Smooth muscle cell (in vitro differentiated cells): ENCODE measurements around the gene FRAS1. TPM values are rescaled to one million over a fixed set of nuclear protein-coding genes. Genes with fewer than 3 reads are reported as not detected.

Source experiments
- DNase-seq: peaks from one replicate; lab custom pipeline; 2025; ENCODE audit not compliant: unreplicated experiment; lab: John Stamatoyannopoulos, UW
- H2AFZ ChIP-seq: fragments of 200-600 bp; sonication (generic); 2 replicates; pipeline ENCODE4 v1.6.0; 2016; ENCODE audit warnings: antibody characterized with exemption, low read depth, mild to moderate bottlenecking
- H3F3A ChIP-seq: fragments of 200-600 bp; sonication (generic); 2 replicates; pipeline ENCODE4 v1.6.0; 2017; ENCODE audit warnings: antibody characterized with exemption, low read depth
- H3K27ac ChIP-seq: fragments of 200-600 bp; sonication (generic); 2 replicates; pipeline ENCODE4 v1.5.1; 2016; ENCODE audit warnings: low read depth, mild to moderate bottlenecking
- H3K27me3 ChIP-seq: fragments of 200-600 bp; sonication (generic); 2 replicates; pipeline ENCODE4 v1.6.1; 2016; ENCODE audit warnings: low read depth, mild to moderate bottlenecking
- H3K36me3 ChIP-seq: fragments of 200-600 bp; sonication (generic); 2 replicates; pipeline ENCODE4 v1.5.1; 2016; ENCODE audit warnings: low read depth
- H3K4me1 ChIP-seq: fragments of 200-600 bp; sonication (generic); 2 replicates; pipeline ENCODE4 v1.5.1; 2016; ENCODE audit warnings: low read depth
- H3K4me2 ChIP-seq: fragments of 200-600 bp; sonication (generic); 2 replicates; pipeline ENCODE4 v1.6.0; 2016; ENCODE audit warnings: mild to moderate bottlenecking
- H3K4me3 ChIP-seq: fragments of 200-600 bp; sonication (generic); 2 replicates; pipeline ENCODE4 v1.5.1; 2016; ENCODE audit warnings: mild to moderate bottlenecking
- H3K79me2 ChIP-seq: fragments of 200-600 bp; sonication (generic); 2 replicates; pipeline ENCODE4 v1.6.0; 2016; ENCODE audit warnings: low read depth, mild to moderate bottlenecking
- H3K9ac ChIP-seq: fragments of 200-600 bp; sonication (generic); 2 replicates; pipeline ENCODE4 v1.6.0; 2016; ENCODE audit warnings: low read depth
- H3K9me3 ChIP-seq: fragments of 200-600 bp; sonication (generic); replicated peaks from 2 replicates; pipeline ENCODE4 v1.5.1; 2016; ENCODE audit warnings: low read depth
- H4K20me1 ChIP-seq: fragments of 200-600 bp; sonication (generic); 2 replicates; pipeline ENCODE4 v1.6.0; 2016; ENCODE audit warnings: low read depth
- CTCF ChIP-seq: fragments of 200-600 bp; sonication (generic); IDR thresholded peaks from 2 replicates; pipeline ENCODE4 v1.5.1; 2017; ENCODE audit warnings: borderline replicate concordance, mild to moderate bottlenecking, antibody characterized with exemption; ENCODE audit not compliant: insufficient read depth, poor library complexity, severe bottlenecking
- WGBS: methylation state at CpG from one replicate; pipeline ENCODE4 v1.1.7; 2016; ENCODE audit warnings: low lambda C conversion rate; 5-methylcytosine and 5-hydroxymethylcytosine counted together
- polyA plus RNA-seq: library from polyadenylated mRNA; unstranded; fragments of >200 nt; fragmentation: Nextera tagmentation; extraction: Ambion mirVana; gene quantifications from 2 replicates; pipeline ENCODE4 v1.2.1, GENCODE V29; 2016
- total RNA-seq: library from RNA; depleted of rRNA; stranded (reverse); fragments of >200 nt; gene quantifications from 2 replicates; pipeline ENCODE4 v1.2.3, GENCODE V29; 2014

Gene FRAS1
- total and polyA plus RNA-seq, 2 experiments from 2014 or later = 0.55 to 8.1 TPM

DNA sequence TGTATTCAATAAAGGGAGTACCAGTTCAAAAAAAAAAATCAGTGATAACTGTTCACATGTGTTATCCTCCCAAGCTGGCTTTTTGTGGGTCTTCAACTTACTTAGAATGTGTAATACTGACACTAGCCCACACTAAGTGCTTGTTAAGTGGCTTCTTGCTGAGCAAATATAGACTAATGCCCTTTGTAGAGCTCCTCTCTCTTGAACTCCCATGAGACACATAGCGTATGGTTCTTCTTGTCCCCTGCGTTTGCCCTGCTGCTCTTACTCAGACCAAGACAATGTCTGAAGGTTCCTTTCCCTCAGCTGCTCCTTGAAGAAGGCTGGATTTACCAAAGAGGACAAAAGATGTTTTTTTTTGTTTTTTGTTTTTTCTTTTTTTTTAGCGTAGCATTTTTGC, 110.9 kb downstream of the FRAS1 start:
- Histone ChIP-seq H4K20me1 (no peaks in the 10 kb centered on the region), H3K79me2 (no peaks in the 10 kb centered on the region), H3K4me1 (peaks cover 7% of the 10 kb centered on the region), H3K27me3 (no peaks in the 10 kb centered on the region), H3K4me3 (no peak overlapping the region), H3K36me3 (no peaks in the 10 kb centered on the region), H3F3A (no peaks in the 10 kb centered on the region), H2AFZ (no peak overlapping the region), H3K9ac (no peak overlapping the region), H3K9me3 (no peaks in the 10 kb centered on the region), H3K27ac (no peak overlapping the region), H3K4me2 (no peak overlapping the region)
- DNase-seq = no peak
- WGBS = 87% methylated on average over 3 of the region's 3 CpGs
- no peak for TF ChIP-seq CTCF

GRCh38 chr4:78169728-78170127, 112.6 kb downstream of the FRAS1 start:
- Histone ChIP-seq H3K27ac (no peak overlapping the region), H4K20me1 (no peaks in the 10 kb centered on the region), H3K4me2 (no peak overlapping the region), H3K9me3 (no peaks in the 10 kb centered on the region), H3K9ac (no peak overlapping the region), H3K79me2 (no peaks in the 10 kb centered on the region), H3K27me3 (no peaks in the 10 kb centered on the region), H3K36me3 (no peaks in the 10 kb centered on the region), H3K4me1 (peaks cover 6% of the 10 kb centered on the region), H3K4me3 (no peak overlapping the region), H2AFZ (no peak overlapping the region), H3F3A (no peaks in the 10 kb centered on the region)
- 100% methylated on average over 1 of the region's 1 CpG for WGBS
- no peak for TF ChIP-seq CTCF
- no peak for DNase-seq

GRCh38 chr4:78171482-78171881, 114.4 kb downstream of the FRAS1 start:
- H3K9ac ChIP-seq = no peak overlapping the region
- H3F3A ChIP-seq = no peaks in the 10 kb centered on the region
- WGBS = 91% methylated on average over 6 of the region's 6 CpGs
- H3K27ac ChIP-seq = no peak overlapping the region
- H3K9me3 ChIP-seq = no peaks in the 10 kb centered on the region
- no peaks in the 10 kb centered on the region for H4K20me1 ChIP-seq
- H3K4me1 ChIP-seq = peaks cover 6% of the 10 kb centered on the region
- H3K79me2 ChIP-seq = no peaks in the 10 kb centered on the region
- no peak overlapping the region for H2AFZ ChIP-seq
- no peaks in the 10 kb centered on the region for H3K27me3 ChIP-seq
- no peak for TF ChIP-seq CTCF
- H3K4me3 ChIP-seq = no peak overlapping the region
- H3K36me3 ChIP-seq = no peaks in the 10 kb centered on the region
- DNase-seq = no peak
- no peak overlapping the region for H3K4me2 ChIP-seq

- H4K20me1 ChIP-seq = no peaks in the 10 kb centered on the region
- no peaks in the 10 kb centered on the region for H3K27me3 ChIP-seq
- H3K79me2 ChIP-seq = no peaks in the 10 kb centered on the region
- H3K27ac ChIP-seq = no peak overlapping the region
- WGBS = 71% methylated on average over 5 of the region's 5 CpGs
- no peaks in the 10 kb centered on the region for H3K36me3 ChIP-seq
- H3K4me2 ChIP-seq = no peak overlapping the region
- no peaks in the 10 kb centered on the region for H3K9me3 ChIP-seq
- no peak overlapping the region for H2AFZ ChIP-seq
- no peak overlapping the region for H3K4me3 ChIP-seq
- no peaks in the 10 kb centered on the region for H3K4me1 ChIP-seq
- H3K9ac ChIP-seq = no peak overlapping the region
- no peak for TF ChIP-seq CTCF
- no peak for DNase-seq
- H3F3A ChIP-seq = no peaks in the 10 kb centered on the region
Measured at GRCh38 chr4:78174891-78175290, 117.8 kb downstream of the FRAS1 start.
